Activated B cell treated with CpG ODN at 0.5 μM for 24 hours (primary cell): Measurements from ENCODE around the gene CDK2AP2. TPM values are rescaled to one million over a fixed set of nuclear protein-coding genes. Genes with fewer than 3 reads are reported as not detected.

Experiments used
- ATAC-seq: fragments of 200-7000 bp; cut with Tn5 transposase; one replicate; pipeline ENCODE4 v1.10.0; 2021; ENCODE audit warnings: low read depth, mild to moderate bottlenecking, moderate library complexity
- CTCF ChIA-PET: fragments of 350-600 bp; sonication (Branson Sonifier 250); formaldehyde crosslinking; loops from one replicate; lab custom pipeline; 2021; ENCODE audit warnings: antibody characterized with exemption; lab: Charles Lee
- POLR2A ChIA-PET: fragments of 350-600 bp; sonication (Branson Sonifier 250); formaldehyde crosslinking; loops from one replicate; lab custom pipeline; 2021; ENCODE audit warnings: antibody characterized with exemption; lab: Charles Lee
- DNase-seq: peaks from one replicate; pipeline ENCODE4 v3.0.0; 2022
- H3K27ac Mint-ChIP-seq: one replicate; pipeline ENCODE4 v1.8.0; 2020; ENCODE audit warnings: mixed read lengths
- H3K27me3 Mint-ChIP-seq: one replicate; pipeline ENCODE4 v1.8.0; 2021; ENCODE audit warnings: mixed read lengths
- H3K36me3 Mint-ChIP-seq: one replicate; pipeline ENCODE4 v1.8.0; 2021; ENCODE audit warnings: low read depth, mixed read lengths
- H3K4me1 Mint-ChIP-seq: one replicate; pipeline ENCODE4 v1.8.0; 2021; ENCODE audit warnings: mixed read lengths
- H3K4me3 Mint-ChIP-seq: one replicate; pipeline ENCODE4 v1.8.0; 2020; ENCODE audit warnings: mild to moderate bottlenecking, mixed read lengths
- H3K9me3 Mint-ChIP-seq: one replicate; pipeline ENCODE4 v1.8.0; 2020; ENCODE audit warnings: mixed read lengths
- CTCF ChIP-seq: fragments of 200-600 bp; IDR thresholded peaks from one replicate; pipeline ENCODE4 v1.8.0; 2022; ENCODE audit warnings: antibody characterized with exemption, mild to moderate bottlenecking
- intact Hi-C: fragments of 100-400 bp; cut with micrococcal nuclease; formaldehyde crosslinking; loops from one replicate; pipeline ENCODE4 v1.15.1; 2024
- total RNA-seq: library from RNA; stranded (reverse); gene quantifications from 2 replicates; pipeline ENCODE4 v1.2.3, GENCODE V29; 2022

CDK2AP2 gene
- total RNA-seq, 1 donor from 2014 or later = 67.1 TPM

GRCh38 chr11:67491276-67492068 lies 16.5 kb downstream of the CDK2AP2 start:
- H3K9me3 Mint-ChIP-seq = no peaks in the 10 kb centered on the region
- POLR2A ChIA-PET = interaction anchor here (0.6 to 11.1 kb wide), 5 partner anchors 9 to 90 kb away, joined by 3 to 189 read pairs (median 3); partner anchors contain the start of genes AIP, PPP1CA and PTPRCAP
- H3K36me3 Mint-ChIP-seq = peaks cover 81% of the 10 kb centered on the region
- TF ChIP-seq CTCF = no peak
- H3K27me3 Mint-ChIP-seq = no peaks in the 10 kb centered on the region
- no peak overlapping the region for H3K4me3 Mint-ChIP-seq
- no peak for DNase-seq
- H3K27ac Mint-ChIP-seq = no peak overlapping the region
- ATAC-seq = no peak
- peaks cover 19% of the 10 kb centered on the region for H3K4me1 Mint-ChIP-seq
- intact Hi-C loops = no loop called here
- CTCF ChIA-PET = no interaction called here

- TF ChIP-seq CTCF = no peak
- peaks cover 80% of the 10 kb centered on the region for H3K36me3 Mint-ChIP-seq
- H3K4me1 Mint-ChIP-seq = peaks cover 26% of the 10 kb centered on the region
- intact Hi-C loops = no loop called here
- DNase-seq = no peak
- CTCF ChIA-PET = no interaction called here
- H3K27ac Mint-ChIP-seq = peak overlapping the region; percentile 57
- H3K9me3 Mint-ChIP-seq = no peaks in the 10 kb centered on the region
- H3K27me3 Mint-ChIP-seq = no peaks in the 10 kb centered on the region
- POLR2A ChIA-PET = interaction anchor here (0.6 to 11.1 kb wide), 5 partner anchors 8 to 89 kb away, joined by 3 to 189 read pairs (median 4); partner anchors contain the start of genes AIP, PPP1CA and PTPRCAP
- no peak for ATAC-seq
- H3K4me3 Mint-ChIP-seq = no peak overlapping the region
These were observed 17.3 kb downstream of the CDK2AP2 start for GRCh38 chr11:67490727-67491065.

- DNase-seq (no peak), ATAC-seq (no peak)
- intact Hi-C loops = no loop called here
- ChIA-PET CTCF (no interaction called here), POLR2A (interaction anchor here (1.0 to 11.1 kb wide), 4 partner anchors 7 to 89 kb away, joined by 3 to 189 read pairs (median 6); partner anchors contain the start of genes AIP, PPP1CA and PTPRCAP)
- H3K4me1 Mint-ChIP-seq = peaks cover 31% of the 10 kb centered on the region
- H3K4me3 Mint-ChIP-seq = no peak overlapping the region
- no peaks in the 10 kb centered on the region for H3K9me3 Mint-ChIP-seq
- H3K27ac Mint-ChIP-seq = peak overlapping the region; percentile 73
- peaks cover 76% of the 10 kb centered on the region for H3K36me3 Mint-ChIP-seq
- H3K27me3 Mint-ChIP-seq = no peaks in the 10 kb centered on the region
- no peak for TF ChIP-seq CTCF
These were observed 17.9 kb downstream of the CDK2AP2 start for GRCh38 chr11:67489885-67490726.

GRCh38 chr11:67489203-67489884 lies 18.6 kb downstream of the CDK2AP2 start:
- POLR2A ChIA-PET = interaction anchor here (1.0 to 11.1 kb wide), 3 partner anchors 9 to 88 kb away, joined by 4 to 189 read pairs (median 7); partner anchors contain the start of genes PPP1CA and PTPRCAP
- intact Hi-C loops = no loop called here
- H3K4me1 Mint-ChIP-seq = peaks cover 39% of the 10 kb centered on the region

More at GRCh38 chr11:67489203-67489884, 18.6 kb downstream of the CDK2AP2 start:
- TF ChIP-seq CTCF = no peak
- Mint-ChIP-seq H3K27me3 (no peaks in the 10 kb centered on the region), H3K9me3 (no peaks in the 10 kb centered on the region), H3K36me3 (peaks cover 79% of the 10 kb centered on the region), H3K4me3 (no peak overlapping the region), H3K27ac (peak overlapping the region; percentile 73)
- DNase-seq (no peak), ATAC-seq (no peak)
- CTCF ChIA-PET = no interaction called here
